H54 (cell line): ENCODE results near the gene ARHGAP15.

Experiments used
- DNase-seq: peaks from one replicate; pipeline ENCODE4 v3.0.0; 2011; ENCODE audit warnings: low spot score, mixed read lengths; ENCODE audit not compliant: insufficient read length
- FAIRE-seq: peaks from 3 replicates; lab custom pipeline; 2011; peaks lifted over from hg19 to GRCh38; lab: Jason Lieb, UNC
- POLR2A ChIP-seq: IDR thresholded peaks from 2 replicates; pipeline ENCODE4 v1.6.1; 2011; ENCODE audit warnings: low read depth, mild to moderate bottlenecking, low read length

The ARHGAP15 gene

GRCh38 chr2:143204062-143204461 is 74.8 kb downstream of the ARHGAP15 start:
- FAIRE-seq (no peak), DNase-seq (no peak)
- TF ChIP-seq POLR2A, result no peak

GRCh38 chr2:143205106-143205764 is 76.0 kb downstream of the ARHGAP15 start:
- no peak for FAIRE-seq
- DNase-seq, result no peak
- TF ChIP-seq POLR2A, result no peak

GRCh38 chr2:143209570-143210445 is 80.6 kb downstream of the ARHGAP15 start:
- DNase-seq (no peak), FAIRE-seq (no peak)
- TF ChIP-seq POLR2A, result no peak

GRCh38 chr2:143210446-143210819 is 81.2 kb downstream of the ARHGAP15 start:
- DNase-seq (no peak), FAIRE-seq (no peak)
- no peak for TF ChIP-seq POLR2A

GRCh38 chr2:143217512-143218115 is 88.4 kb downstream of the ARHGAP15 start:
- no peak for FAIRE-seq
- no peak for DNase-seq
- TF ChIP-seq POLR2A, result no peak

GRCh38 chr2:143218621-143219020 is 89.4 kb downstream of the ARHGAP15 start:
- no peak for TF ChIP-seq POLR2A
- DNase-seq (no peak), FAIRE-seq (no peak)

GRCh38 chr2:143219266-143219665 is 90.0 kb downstream of the ARHGAP15 start:
- no peak for TF ChIP-seq POLR2A
- FAIRE-seq (no peak), DNase-seq (no peak)

GRCh38 chr2:143223556-143223955 is 94.3 kb downstream of the ARHGAP15 start:
- no peak for TF ChIP-seq POLR2A
- no peak for DNase-seq
- FAIRE-seq, result no peak

- no peak for TF ChIP-seq POLR2A
- DNase-seq (no peak), FAIRE-seq (no peak)
Observed at GRCh38 chr2:143225931-143226330, 96.7 kb downstream of the ARHGAP15 start.

GRCh38 chr2:143226714-143227541 is 97.7 kb downstream of the ARHGAP15 start:
- TF ChIP-seq POLR2A, result no peak
- FAIRE-seq, result no peak
- no peak for DNase-seq

- TF ChIP-seq POLR2A, result no peak
- DNase-seq (no peak), FAIRE-seq (no peak)
Observed at GRCh38 chr2:143229411-143229810, 100.2 kb downstream of the ARHGAP15 start.

- no peak for TF ChIP-seq POLR2A
- DNase-seq (no peak), FAIRE-seq (no peak)
Observed at GRCh38 chr2:143229952-143230351, 100.7 kb downstream of the ARHGAP15 start.

GRCh38 chr2:143230506-143231253 is 101.5 kb downstream of the ARHGAP15 start:
- no peak for TF ChIP-seq POLR2A
- FAIRE-seq (no peak), DNase-seq (no peak)
